Colonic mucosa (tissue), 4 donors: ENCODE data around the gene DYNLL1. TPM values are rescaled to one million over a fixed set of nuclear protein-coding genes. Genes with fewer than 3 reads are reported as not detected.

Experiments used
- DNase-seq: peaks from one replicate; pipeline ENCODE4 v3.0.0-alpha.2; 2020
- H3K27ac ChIP-seq: fragments of 200-600 bp; one replicate; pipeline ENCODE4 v1.8.0; 2021
- H3K27me3 ChIP-seq: fragments of 200-600 bp; one replicate; pipeline ENCODE4 v1.8.0; 2021
- H3K36me3 ChIP-seq: fragments of 200-600 bp; one replicate; pipeline ENCODE4 v1.8.0; 2021
- H3K4me1 ChIP-seq: fragments of 200-600 bp; one replicate; pipeline ENCODE4 v1.8.0; 2021; ENCODE audit warnings: mild to moderate bottlenecking
- H3K4me3 ChIP-seq: fragments of 200-600 bp; one replicate; pipeline ENCODE4 v1.8.0; 2021
- H3K9ac ChIP-seq, 2 donors: one replicate each; pipeline ENCODE4 v1.7.0; 2013; ENCODE audit warnings: control low read depth in 2 of 2, low read depth in 2 of 2, low read length in 2 of 2
- H3K9me3 ChIP-seq: fragments of 200-600 bp; one replicate; pipeline ENCODE4 v1.8.0; 2021
- CTCF ChIP-seq: fragments of 200-600 bp; IDR thresholded peaks from one replicate; pipeline ENCODE4 v1.8.0; 2022; ENCODE audit warnings: antibody characterized with exemption, mild to moderate bottlenecking
- intact Hi-C: fragments of 100-400 bp; cut with DNase I; formaldehyde crosslinking; loops from one replicate; pipeline ENCODE4 v1.14.1; 2022
- total RNA-seq, 2 donors: library from RNA; stranded (reverse); fragmentation: NEBNext Ultra II Directional in 1 of 2; extraction: Animal tissue kit (Norgen Biotek cat#: 25700) in 1 of 2; gene quantifications; one replicate each; pipeline ENCODE4 v1.2.1, GENCODE V29; 2021
- donor health status: healthy.
- donor health status: DM: no; HTN: no; CAD: no.
- donor health status: DM: no; HTN: no; CAD: no.

DYNLL1 gene
- total RNA-seq, 2 donors from 2014 or later, result 359 to 463 TPM

DNA sequence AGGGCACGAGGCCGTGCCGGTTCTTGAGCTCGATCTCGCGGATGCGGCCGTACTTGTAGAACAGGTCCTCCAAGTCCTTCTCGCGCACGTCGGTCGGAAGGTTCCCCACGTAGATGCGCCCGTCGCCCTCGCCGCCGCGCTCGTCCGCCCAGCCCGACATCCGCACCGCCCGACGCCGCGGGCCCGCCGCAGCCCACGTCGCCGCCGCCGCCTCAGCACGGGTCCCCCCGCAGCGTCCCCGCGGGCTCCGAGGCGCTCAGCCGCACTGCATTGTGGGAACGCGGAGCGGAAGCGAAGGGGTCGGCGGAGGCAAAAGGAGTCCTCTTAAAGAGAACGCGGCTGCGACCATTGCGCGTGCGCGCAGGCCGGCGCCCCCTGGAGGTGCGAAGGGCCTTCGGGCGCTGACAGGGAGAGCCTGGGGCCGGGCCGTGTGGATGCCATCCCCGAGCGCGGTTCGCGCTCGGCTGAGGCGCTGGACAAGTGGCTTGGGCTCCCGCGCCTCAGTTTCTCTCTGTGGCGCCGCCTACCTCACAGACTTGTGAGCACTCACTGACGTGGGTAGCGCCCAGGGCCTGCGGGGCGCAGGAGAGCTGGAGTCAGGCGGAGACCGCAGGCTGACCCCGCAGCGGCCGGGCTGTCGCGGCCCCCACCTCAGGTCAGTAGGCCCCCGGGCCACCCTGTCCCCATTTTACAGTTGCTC, 26.3 kb upstream of the DYNLL1 start, which contains the start of gene SRSF9:
Gene SRSF9, minus strand, starts transcription at position 299 of the 700 bp plus-strand sequence. Its CDS starts 139 bp downstream, at position 160.
- intact Hi-C loops, result no loop called here
- peak; percentile 80 for TF ChIP-seq CTCF
- peak within 1 kb of the TSS; percentile 83 to 97 for H3K9ac ChIP-seq
- no peaks in the 10 kb centered on the region for H3K27me3 ChIP-seq
- DNase-seq, result peak; percentile 96
- H3K4me1 ChIP-seq, result peaks cover 3% of the 10 kb centered on the region
- peak within 1 kb of the TSS; percentile 70 for H3K4me3 ChIP-seq
- H3K27ac ChIP-seq, result peak within 1 kb of the TSS; percentile 70
- H3K36me3 ChIP-seq, result peaks cover 7% of the 10 kb centered on the region
- H3K9me3 ChIP-seq, result no peaks in the 10 kb centered on the region

DNA sequence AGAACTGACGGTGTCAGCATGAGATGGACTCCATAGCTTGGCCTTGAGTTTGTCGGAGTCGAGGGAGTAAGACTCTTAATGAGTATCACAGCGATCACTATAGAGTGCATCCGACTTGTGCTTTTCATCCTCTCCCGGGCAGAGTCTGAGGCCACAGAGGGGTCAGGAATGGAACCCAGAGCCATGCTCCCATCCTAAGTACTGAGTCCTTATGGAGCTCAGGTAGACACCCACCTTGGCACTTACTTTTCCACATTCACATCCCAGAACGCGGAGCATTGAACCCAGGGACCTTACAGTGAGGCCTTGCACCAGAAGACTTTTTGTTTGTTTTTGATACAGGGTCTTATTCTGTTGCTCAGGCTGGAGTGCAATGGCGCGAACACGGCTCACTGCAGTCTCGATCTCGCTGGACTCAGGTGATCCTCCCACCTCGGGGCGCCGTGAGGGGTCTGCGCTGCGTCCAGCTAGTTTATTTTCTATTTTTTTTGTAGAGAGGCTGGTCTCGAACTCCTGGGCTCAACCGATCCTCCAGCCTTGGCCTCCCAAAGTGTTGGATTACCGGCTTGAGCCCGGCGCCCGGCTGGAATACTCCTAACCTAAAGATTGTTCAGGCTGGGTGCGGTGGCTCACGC, 25.6 kb upstream of the DYNLL1 start:
- no peaks in the 10 kb centered on the region for H3K27me3 ChIP-seq
- intact Hi-C loops, result no loop called here
- H3K9ac ChIP-seq, result peak overlapping the region; percentile 59 to 97
- peak overlapping the region; percentile 70 for H3K27ac ChIP-seq
- TF ChIP-seq CTCF, result no peak
- peaks cover 3% of the 10 kb centered on the region for H3K4me1 ChIP-seq
- H3K36me3 ChIP-seq, result peaks cover 1% of the 10 kb centered on the region
- peak overlapping the region; percentile 70 for H3K4me3 ChIP-seq
- H3K9me3 ChIP-seq, result no peaks in the 10 kb centered on the region
- peak; percentile 24 for DNase-seq

GRCh38 chr12:120472521-120472920, 23.4 kb upstream of the DYNLL1 start:
- no peaks in the 10 kb centered on the region for H3K9me3 ChIP-seq
- no peak overlapping the region for H3K4me3 ChIP-seq
- H3K4me1 ChIP-seq, result peaks cover 3% of the 10 kb centered on the region

DNA sequence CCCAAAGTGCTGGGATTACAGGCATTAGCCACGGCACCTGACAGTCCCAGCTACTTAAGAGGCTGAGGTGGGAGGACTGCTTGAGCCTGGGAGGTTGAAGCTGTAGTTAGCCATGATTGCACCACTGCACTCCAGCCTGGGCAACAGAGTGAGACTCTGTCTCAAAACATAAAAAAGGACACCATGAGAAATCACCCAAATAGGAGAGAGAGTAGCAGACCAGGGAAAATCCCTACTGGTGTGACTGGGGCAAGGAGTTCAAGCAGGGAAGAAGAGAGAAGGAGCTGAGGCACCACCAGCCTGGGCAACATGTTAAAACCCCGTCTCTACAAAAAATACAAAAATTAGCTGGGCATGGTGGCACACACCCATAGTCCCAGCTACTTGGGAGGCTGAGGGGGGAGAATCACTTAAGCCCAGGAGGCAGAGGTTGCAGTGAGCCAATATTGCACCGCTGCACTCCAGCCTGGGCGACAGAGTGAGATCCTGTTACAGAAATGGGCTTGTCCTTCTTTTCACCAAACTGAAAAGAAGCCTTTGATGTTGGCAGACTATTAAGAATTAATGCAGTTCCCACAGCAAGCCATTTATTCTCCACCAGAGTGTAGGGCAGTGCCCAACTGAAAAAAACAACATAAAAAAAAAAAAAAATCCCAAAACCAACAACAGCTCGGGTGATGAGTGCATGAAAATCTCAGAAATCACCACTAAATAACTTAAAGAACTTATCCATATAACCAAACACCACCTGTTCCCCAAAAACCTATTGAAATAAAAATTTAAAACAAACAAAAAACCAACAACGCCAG, 21.9 kb upstream of the DYNLL1 start:
- intact Hi-C loops, result no loop called here
- Histone ChIP-seq H3K4me3 (no peak overlapping the region), H3K36me3 (no peaks in the 10 kb centered on the region), H3K9me3 (no peaks in the 10 kb centered on the region), H3K27ac (no peak overlapping the region), H3K27me3 (no peaks in the 10 kb centered on the region), H3K4me1 (peaks cover 3% of the 10 kb centered on the region), H3K9ac (no peak overlapping the region)
- no peak for DNase-seq
- no peak for TF ChIP-seq CTCF

More at GRCh38 chr12:120472521-120472920, 23.4 kb upstream of the DYNLL1 start:
- intact Hi-C loops, result no loop called here
- Histone ChIP-seq H3K27ac (no peak overlapping the region), H3K36me3 (no peaks in the 10 kb centered on the region), H3K27me3 (no peaks in the 10 kb centered on the region), H3K9ac (no peak overlapping the region)
- TF ChIP-seq CTCF, result no peak
- no peak for DNase-seq

GRCh38 chr12:120474616-120474960, 21.3 kb upstream of the DYNLL1 start:
- Histone ChIP-seq H3K4me3 (no peak overlapping the region), H3K4me1 (peaks cover 3% of the 10 kb centered on the region), H3K27me3 (no peaks in the 10 kb centered on the region), H3K27ac (no peak overlapping the region), H3K9ac (no peak overlapping the region), H3K36me3 (no peaks in the 10 kb centered on the region), H3K9me3 (no peaks in the 10 kb centered on the region)
- TF ChIP-seq CTCF, result no peak
- intact Hi-C loops, result no loop called here
- peak; percentile 38 for DNase-seq
